NT2/D1 (cell line): Measurements from ENCODE around the gene CNKSR3.

Experiments
- DNase-seq: peaks from one replicate; pipeline ENCODE4 v3.0.0-alpha.2; 2011; ENCODE audit warnings: low read depth, low spot score
- H3K27me3 ChIP-seq: 2 replicates; pipeline ENCODE4 v1.6.0; 2011; ENCODE audit warnings: mild to moderate bottlenecking; ENCODE audit not compliant: insufficient read length, insufficient read depth
- H3K36me3 ChIP-seq: 2 replicates; pipeline ENCODE4 v1.6.1; 2011; ENCODE audit warnings: mild to moderate bottlenecking, low read length, mixed read lengths; ENCODE audit not compliant: insufficient read depth, insufficient read length
- H3K4me1 ChIP-seq: 2 replicates; pipeline ENCODE4 v1.5.1; 2011; ENCODE audit not compliant: insufficient read depth, insufficient read length
- H3K4me3 ChIP-seq: 2 replicates; pipeline ENCODE4 v1.5.1; 2011; ENCODE audit warnings: low read depth; ENCODE audit not compliant: insufficient read length
- H3K9ac ChIP-seq: 2 replicates; pipeline ENCODE4 v1.6.0; 2011; ENCODE audit warnings: low read depth; ENCODE audit not compliant: insufficient read length
- H3K9me3 ChIP-seq: 2 replicates; pipeline ENCODE4 v1.5.1; 2011; ENCODE audit warnings: mild to moderate bottlenecking, low read length; ENCODE audit not compliant: insufficient read depth
- SUZ12 ChIP-seq: IDR thresholded peaks from 2 replicates; pipeline ENCODE4 v1.6.1; 2011; ENCODE audit not compliant: insufficient read length, insufficient read depth; ENCODE audit errors: extremely low read depth
- YY1 ChIP-seq: IDR thresholded peaks from 2 replicates; pipeline ENCODE4 v1.6.1; 2011; ENCODE audit not compliant: insufficient read length, insufficient read depth
- ZNF274 ChIP-seq: IDR thresholded peaks from 2 replicates; pipeline ENCODE4 v1.6.1; 2011; ENCODE audit warnings: mild to moderate bottlenecking, low read depth, low read length

CNKSR3 gene

DNA sequence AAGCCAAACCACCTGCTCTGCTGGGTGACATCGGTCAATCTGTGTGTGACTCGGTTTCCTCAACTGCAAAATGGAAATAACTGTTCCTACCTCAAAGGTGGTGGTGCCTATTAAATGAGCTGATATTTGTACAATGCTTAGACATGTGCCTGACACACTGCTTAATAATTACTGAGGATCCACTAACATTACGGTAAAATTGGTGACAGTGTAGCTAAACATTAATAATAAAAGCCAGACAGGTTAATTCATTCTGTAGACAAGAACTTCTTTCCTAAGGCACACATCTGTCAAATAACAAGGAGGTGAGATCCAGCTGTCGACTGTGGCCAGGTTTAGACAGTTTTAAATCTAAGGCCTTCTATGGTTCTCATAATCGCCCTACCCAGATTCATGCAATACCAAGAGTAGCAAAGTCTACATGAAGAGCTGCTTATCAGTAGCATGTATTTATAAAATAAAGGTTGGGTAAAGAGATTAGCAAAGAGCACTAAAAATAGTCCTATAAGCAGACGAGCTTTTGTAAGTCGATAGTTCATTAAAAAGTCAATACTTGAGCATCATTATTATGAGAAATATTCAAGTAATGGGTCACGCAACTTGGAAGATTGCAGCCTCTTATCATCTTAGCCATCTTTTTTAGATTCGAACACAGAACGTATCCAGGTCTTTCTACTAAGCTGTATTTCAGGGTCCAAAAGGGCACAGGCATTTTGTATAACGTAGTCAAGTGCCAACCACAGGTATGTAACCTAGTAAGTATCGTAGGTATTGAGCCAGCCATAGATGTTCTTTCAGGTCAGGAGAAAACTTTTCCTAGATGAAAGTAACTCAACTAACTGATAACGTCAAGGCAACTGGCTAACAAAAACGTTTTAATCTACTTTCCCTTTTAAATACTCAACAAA is 3.2 kb downstream of the CNKSR3 start:
- no peak overlapping the region for H3K9ac ChIP-seq
- no peak overlapping the region for H3K4me3 ChIP-seq
- no peaks in the 10 kb centered on the region for H3K9me3 ChIP-seq
- peaks cover 11% of the 10 kb centered on the region for H3K36me3 ChIP-seq
- TF ChIP-seq ZNF274 = no peak
- TF ChIP-seq SUZ12 = no peak
- TF ChIP-seq YY1 = no peak
- H3K27me3 ChIP-seq = peaks cover 2% of the 10 kb centered on the region
- no peak for DNase-seq
- H3K4me1 ChIP-seq = no peaks in the 10 kb centered on the region

- no peaks in the 10 kb centered on the region for H3K4me1 ChIP-seq
- TF ChIP-seq SUZ12 = no peak
- TF ChIP-seq YY1 = no peak
- no peak for TF ChIP-seq ZNF274
- H3K36me3 ChIP-seq = peaks cover 11% of the 10 kb centered on the region
- H3K27me3 ChIP-seq = peaks cover 2% of the 10 kb centered on the region
- DNase-seq = no peak
- H3K9me3 ChIP-seq = no peaks in the 10 kb centered on the region
- no peak overlapping the region for H3K4me3 ChIP-seq
- no peak overlapping the region for H3K9ac ChIP-seq
Measured at GRCh38 chr6:154506582-154506981, 3.9 kb downstream of the CNKSR3 start.

- H3K9me3 ChIP-seq = no peaks in the 10 kb centered on the region
- no peaks in the 10 kb centered on the region for H3K4me1 ChIP-seq
- peaks cover 2% of the 10 kb centered on the region for H3K27me3 ChIP-seq
- no peak overlapping the region for H3K4me3 ChIP-seq
- H3K36me3 ChIP-seq = peaks cover 11% of the 10 kb centered on the region
- TF ChIP-seq ZNF274 (no peak), YY1 (no peak), SUZ12 (no peak)
- DNase-seq = no peak
- H3K9ac ChIP-seq = no peak overlapping the region
Measured at GRCh38 chr6:154506108-154506507, 4.4 kb downstream of the CNKSR3 start.

GRCh38 chr6:154504865-154505449 is 5.5 kb downstream of the CNKSR3 start:
- H3K9ac ChIP-seq = no peak overlapping the region
- H3K9me3 ChIP-seq = no peaks in the 10 kb centered on the region
- peaks cover 11% of the 10 kb centered on the region for H3K36me3 ChIP-seq
- H3K27me3 ChIP-seq = peaks cover 2% of the 10 kb centered on the region
- H3K4me1 ChIP-seq = no peaks in the 10 kb centered on the region
- TF ChIP-seq ZNF274 (no peak), YY1 (no peak), SUZ12 (no peak)
- no peak overlapping the region for H3K4me3 ChIP-seq
- DNase-seq = no peak

- TF ChIP-seq YY1 (no peak), SUZ12 (no peak), ZNF274 (no peak)
- Histone ChIP-seq H3K36me3 (peaks cover 11% of the 10 kb centered on the region), H3K9me3 (no peaks in the 10 kb centered on the region), H3K4me3 (no peak overlapping the region), H3K27me3 (peaks cover 2% of the 10 kb centered on the region), H3K4me1 (no peaks in the 10 kb centered on the region), H3K9ac (no peak overlapping the region)
- no peak for DNase-seq
Measured at GRCh38 chr6:154504102-154504501, 6.4 kb downstream of the CNKSR3 start.

DNA sequence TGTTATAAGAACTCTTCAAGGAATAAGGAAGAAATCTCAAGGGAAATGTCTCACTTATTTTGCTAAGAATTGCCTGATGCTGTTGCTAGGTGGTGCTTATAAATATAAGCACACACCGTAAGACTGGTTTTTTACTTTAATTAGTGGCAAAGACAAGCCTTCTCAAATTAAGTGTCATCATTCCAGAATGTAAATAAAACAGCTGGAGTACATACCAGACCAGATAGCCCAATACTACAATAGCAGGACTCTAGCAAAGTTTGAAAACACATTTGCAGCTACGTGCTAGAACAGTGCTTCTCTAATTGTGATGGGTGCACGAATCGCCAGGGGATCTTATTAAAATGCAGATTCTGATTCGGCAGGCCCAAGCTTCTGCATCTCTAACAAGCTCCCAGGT is 6.8 kb downstream of the CNKSR3 start:
- H3K9ac ChIP-seq = no peak overlapping the region
- peaks cover 11% of the 10 kb centered on the region for H3K36me3 ChIP-seq
- no peaks in the 10 kb centered on the region for H3K4me1 ChIP-seq
- no peak for TF ChIP-seq ZNF274
- TF ChIP-seq SUZ12 = no peak
- no peak for TF ChIP-seq YY1
- no peaks in the 10 kb centered on the region for H3K9me3 ChIP-seq
- DNase-seq = no peak
- no peak overlapping the region for H3K4me3 ChIP-seq
- peaks cover 2% of the 10 kb centered on the region for H3K27me3 ChIP-seq

DNA sequence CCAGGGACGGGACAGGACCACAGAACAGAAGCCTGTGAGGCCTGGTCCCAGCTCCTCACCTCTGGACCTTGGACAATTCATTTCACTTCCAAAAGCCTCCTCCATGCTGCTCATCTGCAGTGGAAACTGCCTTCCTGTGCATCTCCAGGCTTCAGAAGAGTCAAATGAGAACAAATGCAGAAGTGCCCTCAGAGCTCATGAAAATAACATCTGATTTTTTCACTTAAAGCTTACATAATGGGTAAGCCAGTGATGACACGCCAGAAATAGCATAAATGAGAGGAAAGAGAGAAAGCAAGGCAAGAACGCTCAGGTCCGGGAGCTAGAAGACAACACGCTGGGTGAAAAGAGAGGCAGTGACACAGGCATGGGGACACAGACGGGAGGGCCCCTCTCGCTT is 7.9 kb downstream of the CNKSR3 start:
- Histone ChIP-seq H3K27me3 (no peaks in the 10 kb centered on the region), H3K9me3 (no peaks in the 10 kb centered on the region), H3K36me3 (peaks cover 8% of the 10 kb centered on the region), H3K9ac (no peak overlapping the region), H3K4me1 (no peaks in the 10 kb centered on the region), H3K4me3 (no peak overlapping the region)
- no peak for DNase-seq
- no peak for TF ChIP-seq ZNF274
- no peak for TF ChIP-seq SUZ12
